SU-DHL-6 (cell line): ENCODE data around the gene FANCL.

Experiments
- CTCF ChIP-seq: fragments of 200-600 bp; sonication (generic); IDR thresholded peaks from one replicate; pipeline ENCODE4 v1.5.1; 2017; ENCODE audit warnings: antibody characterized with exemption, mild to moderate bottlenecking, low read length, moderate library complexity; ENCODE audit not compliant: insufficient read depth, poor library complexity, severe bottlenecking
- EZH2phosphoT487 ChIP-seq: fragments of 200-600 bp; sonication (generic), shearing (Covaris generic); conservative IDR thresholded peaks from 2 replicates; pipeline ENCODE4 v1.6.1; 2018; ENCODE audit warnings: mild to moderate bottlenecking, antibody characterized with exemption, low read length, moderate library complexity, mixed read lengths

GRCh38 chr2:58137221-58137620, 103.9 kb downstream of the FANCL start:
- TF ChIP-seq CTCF (no peak), EZH2phosphoT487 (no peak)
